BJ (cell line): ENCODE data around the gene ZSWIM4. TPM values are rescaled to one million over a fixed set of nuclear protein-coding genes. Genes with fewer than 3 reads are reported as not detected.

Source experiments
- CTCF ChIA-PET: fragments of 350-600 bp; formaldehyde crosslinking; extraction: SDS; loops from one replicate; lab custom pipeline; 2021; ENCODE audit warnings: antibody characterized with exemption, inconsistent platforms; lab: Yijun Ruan, JAX
- POLR2A ChIA-PET: fragments of 300-600 bp; sonication (Branson Sonifier 250); formaldehyde crosslinking; extraction: SDS; loops from one replicate; lab custom pipeline; 2021; ENCODE audit warnings: antibody characterized with exemption; lab: Charles Lee
- DNase-seq: peaks from one replicate; pipeline ENCODE4 v3.0.0-alpha.2; 2011; ENCODE audit warnings: low read depth
- H3K27me3 ChIP-seq: 2 replicates; pipeline ENCODE4 v1.6.0; 2011; ENCODE audit warnings: low read length; ENCODE audit not compliant: control insufficient read depth, insufficient read depth
- H3K36me3 ChIP-seq: 2 replicates; pipeline ENCODE4 v1.5.1; 2011; ENCODE audit warnings: low read length; ENCODE audit not compliant: control insufficient read depth, insufficient read depth
- H3K4me3 ChIP-seq: 2 replicates; pipeline ENCODE4 v1.5.1; 2011; ENCODE audit warnings: low read depth, mild to moderate bottlenecking, control low read depth, low read length
- polyA plus RNA-seq: library from polyadenylated mRNA; depleted of rRNA; stranded (reverse); fragments of >200 nt; gene quantifications from 2 replicates; pipeline ENCODE4 v1.2.3, GENCODE V29; 2011
- TF ChIP-seq, protein P1 (sequence below): IDR thresholded peaks from 2 replicates; pipeline ENCODE4 v1.5.1; 2011; ENCODE audit warnings: low read depth, mild to moderate bottlenecking, control low read depth, inconsistent platforms, low read length, moderate library complexity; ENCODE audit not compliant: insufficient read depth

ZSWIM4 gene
- polyA plus RNA-seq, 1 experiment: 5.7 TPM

DNA sequence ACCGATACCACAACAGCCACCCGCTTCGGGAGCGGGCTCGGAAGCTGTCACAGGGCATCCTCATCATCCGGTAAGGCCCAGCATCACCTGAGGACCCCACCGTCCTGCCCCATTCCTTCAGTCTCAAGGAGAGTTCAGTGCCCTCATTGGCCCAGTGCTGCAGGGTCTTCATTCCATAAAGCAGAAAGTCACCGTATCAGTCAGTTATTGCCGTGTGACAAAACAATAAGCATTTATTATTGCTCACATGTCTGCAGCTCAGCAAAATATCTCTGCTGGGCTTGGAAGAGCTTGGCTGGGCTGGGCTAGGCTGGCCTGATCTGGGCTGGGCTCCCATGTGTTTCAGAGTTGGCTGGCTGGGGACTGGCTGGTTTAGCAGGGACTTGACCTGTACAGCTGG, 39.0 kb upstream of the ZSWIM4 start:
- H3K27me3 ChIP-seq: no peaks in the 10 kb centered on the region
- ChIA-PET CTCF (no interaction called here), POLR2A (interaction anchor here (0.6 kb wide), 1 partner anchor 25 kb away, joined by 3 read pairs; no protein-coding TSS in a partner anchor)
- DNase-seq: no peak
- peaks cover 47% of the 10 kb centered on the region for H3K36me3 ChIP-seq
- H3K4me3 ChIP-seq: no peak overlapping the region
- TF ChIP-seq, protein P1, sequence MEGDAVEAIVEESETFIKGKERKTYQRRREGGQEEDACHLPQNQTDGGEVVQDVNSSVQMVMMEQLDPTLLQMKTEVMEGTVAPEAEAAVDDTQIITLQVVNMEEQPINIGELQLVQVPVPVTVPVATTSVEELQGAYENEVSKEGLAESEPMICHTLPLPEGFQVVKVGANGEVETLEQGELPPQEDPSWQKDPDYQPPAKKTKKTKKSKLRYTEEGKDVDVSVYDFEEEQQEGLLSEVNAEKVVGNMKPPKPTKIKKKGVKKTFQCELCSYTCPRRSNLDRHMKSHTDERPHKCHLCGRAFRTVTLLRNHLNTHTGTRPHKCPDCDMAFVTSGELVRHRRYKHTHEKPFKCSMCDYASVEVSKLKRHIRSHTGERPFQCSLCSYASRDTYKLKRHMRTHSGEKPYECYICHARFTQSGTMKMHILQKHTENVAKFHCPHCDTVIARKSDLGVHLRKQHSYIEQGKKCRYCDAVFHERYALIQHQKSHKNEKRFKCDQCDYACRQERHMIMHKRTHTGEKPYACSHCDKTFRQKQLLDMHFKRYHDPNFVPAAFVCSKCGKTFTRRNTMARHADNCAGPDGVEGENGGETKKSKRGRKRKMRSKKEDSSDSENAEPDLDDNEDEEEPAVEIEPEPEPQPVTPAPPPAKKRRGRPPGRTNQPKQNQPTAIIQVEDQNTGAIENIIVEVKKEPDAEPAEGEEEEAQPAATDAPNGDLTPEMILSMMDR: no peak

DNA sequence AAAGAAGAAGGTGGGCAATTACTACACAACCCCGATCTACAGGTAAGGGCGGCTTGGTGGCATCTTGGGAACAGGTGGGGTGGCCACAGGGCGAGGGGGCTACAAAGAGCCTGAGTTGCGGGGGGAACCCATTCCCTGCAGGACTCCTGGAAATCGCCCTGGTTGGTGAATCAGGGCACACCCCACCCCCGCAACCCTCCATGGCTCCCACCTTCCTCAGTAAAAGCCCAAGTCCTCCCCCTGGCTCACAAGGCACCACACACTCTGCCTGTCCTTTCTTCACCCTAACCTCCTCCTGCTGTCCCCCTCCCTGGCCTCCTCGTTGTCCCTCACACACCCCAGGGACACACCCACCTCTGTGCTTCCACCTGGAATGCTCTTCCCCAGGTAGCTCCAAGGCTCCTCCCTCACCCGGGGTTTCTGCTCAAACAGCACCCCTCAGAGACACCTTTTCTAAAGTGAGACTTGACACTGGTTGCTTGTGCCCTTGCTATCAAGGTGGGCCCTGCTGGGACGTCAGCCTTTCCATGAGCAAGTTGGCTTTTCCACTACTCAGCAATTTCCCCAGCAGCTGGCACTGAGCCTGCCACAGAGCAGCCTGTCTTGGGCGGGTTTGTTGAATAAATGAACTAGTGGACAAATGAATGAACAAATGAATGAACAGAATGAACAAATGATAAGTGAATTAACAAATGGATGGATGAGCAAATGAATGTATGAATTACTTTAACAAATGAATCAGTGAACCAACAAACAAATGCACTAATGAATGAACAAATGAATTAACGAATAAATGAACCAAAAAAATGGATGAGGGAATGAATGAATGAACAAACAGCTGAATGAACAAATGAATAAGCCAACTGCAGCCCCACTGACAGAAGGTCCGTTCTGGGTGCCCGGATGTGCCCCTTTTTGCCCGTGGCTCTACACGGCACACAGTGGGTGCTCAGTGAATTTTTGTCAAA, 37.2 kb upstream of the ZSWIM4 start:
- H3K4me3 ChIP-seq: no peak overlapping the region

DNA sequence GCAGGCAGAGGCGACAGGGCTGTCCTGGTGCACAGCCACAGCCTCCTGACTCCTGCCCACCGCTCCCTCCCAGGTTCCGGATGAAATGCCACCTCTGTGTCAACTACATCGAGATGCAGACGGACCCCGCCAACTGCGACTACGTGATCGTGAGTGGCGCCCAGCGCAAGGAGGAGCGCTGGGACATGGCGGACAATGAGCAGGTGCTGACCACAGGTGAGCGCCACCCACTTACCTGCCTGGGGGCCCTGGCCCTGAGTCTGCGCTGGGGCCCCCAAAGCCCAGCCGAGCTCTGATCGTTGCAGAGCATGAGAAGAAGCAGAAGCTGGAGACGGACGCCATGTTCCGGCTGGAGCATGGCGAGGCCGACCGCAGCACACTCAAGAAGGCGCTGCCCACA, 36.4 kb upstream of the ZSWIM4 start:
- Histone ChIP-seq H3K4me3 (no peak overlapping the region), H3K27me3 (no peaks in the 10 kb centered on the region), H3K36me3 (peaks cover 50% of the 10 kb centered on the region)
- ChIA-PET POLR2A (no interaction called here), CTCF (no interaction called here)
- no peak for DNase-seq
- TF ChIP-seq, protein P1: no peak

More for the DNA sequence above, 37.2 kb upstream of the ZSWIM4 start:
- Histone ChIP-seq H3K36me3 (peaks cover 47% of the 10 kb centered on the region), H3K27me3 (no peaks in the 10 kb centered on the region)
- ChIA-PET CTCF (interaction anchor here (0.6 to 0.7 kb wide), 2 partner anchors 18 to 60 kb away, joined by 3 to 4 read pairs; no protein-coding TSS in a partner anchor), POLR2A (no interaction called here)
- TF ChIP-seq, protein P1: no peak
- DNase-seq: no peak

DNA sequence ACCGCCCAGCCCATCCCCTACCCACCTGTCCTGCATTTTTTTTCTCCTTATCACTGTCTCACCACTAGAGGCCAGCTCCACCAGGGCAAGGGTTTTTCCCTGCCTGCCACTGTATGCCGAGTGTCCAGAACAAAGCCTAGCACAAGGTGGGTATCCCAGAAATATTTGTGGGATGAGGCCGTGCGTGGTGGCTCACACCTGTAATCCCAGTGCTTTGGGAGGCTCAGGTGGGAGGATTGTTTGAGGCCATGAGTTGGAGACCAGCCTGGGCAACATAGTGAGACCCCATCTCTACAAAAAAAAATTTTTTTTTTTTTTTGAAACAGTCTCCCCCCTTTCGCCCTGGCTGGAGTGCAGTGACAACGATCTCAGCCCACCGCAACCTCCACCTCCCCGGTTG, 33.8 kb upstream of the ZSWIM4 start:
- ChIA-PET POLR2A (no interaction called here), CTCF (no interaction called here)
- TF ChIP-seq, protein P1: 0 out of 2 replicates have a peak, but pooled peaks have one; percentile 18
- H3K27me3 ChIP-seq: no peaks in the 10 kb centered on the region
- no peak for DNase-seq
- no peak overlapping the region for H3K4me3 ChIP-seq
- peaks cover 36% of the 10 kb centered on the region for H3K36me3 ChIP-seq

DNA sequence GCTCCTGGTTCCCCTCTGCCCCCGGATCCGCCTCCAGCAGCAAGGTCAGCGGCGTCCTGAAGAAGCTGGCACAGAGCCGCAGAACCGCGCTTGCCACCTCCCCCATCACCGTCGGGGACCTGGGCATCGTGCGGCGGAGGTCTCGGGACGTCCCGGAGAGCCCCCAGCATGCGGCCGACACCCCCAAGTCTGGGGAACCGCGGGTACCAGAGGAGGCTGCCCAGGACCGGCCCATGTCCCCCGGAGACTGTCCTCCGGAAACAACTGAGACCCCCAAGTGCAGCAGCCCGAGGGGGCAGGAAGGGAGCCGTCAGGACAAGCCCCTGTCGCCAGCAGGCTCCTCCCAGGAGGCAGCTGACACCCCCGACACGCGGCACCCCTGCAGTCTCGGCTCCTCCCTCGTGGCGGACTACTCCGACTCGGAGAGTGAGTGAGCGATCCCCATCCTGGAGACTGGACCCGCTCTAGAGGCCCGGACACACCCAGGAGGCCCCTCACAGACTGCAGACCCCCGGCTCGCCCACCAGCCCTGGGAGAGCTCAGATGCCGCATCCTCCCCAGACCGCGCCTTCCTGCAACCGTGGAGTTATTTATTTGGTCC, 32.5 kb upstream of the ZSWIM4 start:
- H3K36me3 ChIP-seq: peaks cover 28% of the 10 kb centered on the region
- ChIA-PET POLR2A (no interaction called here), CTCF (interaction anchor here (0.6 to 1.4 kb wide), 2 partner anchors 15 to 99 kb away, joined by 3 to 4 read pairs; a partner anchor contains a TSS)
- TF ChIP-seq, protein P1: no peak
- H3K4me3 ChIP-seq: no peak overlapping the region
- H3K27me3 ChIP-seq: no peaks in the 10 kb centered on the region
- DNase-seq: no peak
